Neural cell (in vitro differentiated cells): ENCODE data around the gene ZNF516. TPM values are rescaled to one million over a fixed set of nuclear protein-coding genes. Genes with fewer than 3 reads are reported as not detected.

Experiments used
- H2AFZ ChIP-seq: fragments of 200-600, 300-800 bp; sonication (generic), shearing (Covaris generic); 2 replicates; pipeline ENCODE4 v1.6.0; 2014; ENCODE audit warnings: low read depth, mild to moderate bottlenecking, antibody characterized with exemption, low read length, moderate library complexity
- H3F3A ChIP-seq: fragments of 200-600 bp; shearing (Covaris generic); 2 replicates; pipeline ENCODE4 v1.6.1; 2016; ENCODE audit warnings: mild to moderate bottlenecking, moderate library complexity, mixed read lengths, antibody characterized with exemption, low read length; ENCODE audit not compliant: insufficient read depth, poor library complexity, severe bottlenecking
- H3K27ac ChIP-seq: fragments of 200-600, 300-800 bp; sonication (generic), shearing (Covaris generic); 2 replicates; pipeline ENCODE4 v1.5.1; 2014; ENCODE audit warnings: mild to moderate bottlenecking, low read length, moderate library complexity
- H3K27me3 ChIP-seq: fragments of 300-800, 200-600 bp; sonication (generic), shearing (Covaris generic); 2 replicates; pipeline ENCODE4 v1.6.0; 2014; ENCODE audit warnings: mild to moderate bottlenecking, low read depth, low read length, moderate library complexity; ENCODE audit not compliant: insufficient read depth
- H3K36me3 ChIP-seq: fragments of 300-800, 200-600 bp; sonication (generic), shearing (Covaris generic); 2 replicates; pipeline ENCODE4 v1.5.1; 2014; ENCODE audit warnings: mild to moderate bottlenecking, antibody characterized with exemption, low read length, moderate library complexity; ENCODE audit not compliant: insufficient read depth
- H3K4me2 ChIP-seq: fragments of 300-800, 200-600 bp; sonication (generic), shearing (Covaris generic); 2 replicates; pipeline ENCODE4 v1.6.0; 2014; ENCODE audit warnings: mild to moderate bottlenecking, low read length
- H3K4me3 ChIP-seq: fragments of 300-800, 200-600 bp; sonication (generic), shearing (Covaris generic); 2 replicates; pipeline ENCODE4 v1.5.1; 2014; ENCODE audit warnings: mild to moderate bottlenecking, low read length, moderate library complexity
- H3K79me2 ChIP-seq: fragments of 200-600 bp; shearing (Covaris generic); replicated peaks from 2 replicates; pipeline ENCODE4 v1.6.0; 2014; ENCODE audit warnings: mild to moderate bottlenecking, low read length, moderate library complexity; ENCODE audit not compliant: insufficient read depth
- H3K9ac ChIP-seq: fragments of 300-800, 200-600 bp; sonication (generic), shearing (Covaris generic); 2 replicates; pipeline ENCODE4 v1.6.1; 2016; ENCODE audit warnings: mild to moderate bottlenecking, low read length, mixed read lengths
- H3K9me2 ChIP-seq: fragments of 200-600 bp; shearing (Covaris generic); 2 replicates; pipeline ENCODE4 v1.6.1; 2016; ENCODE audit warnings: mild to moderate bottlenecking, low read length, mixed read lengths; ENCODE audit not compliant: insufficient read depth
- H3K9me3 ChIP-seq: fragments of 200-600, 300-800 bp; sonication (generic), shearing (Covaris generic); 2 replicates; pipeline ENCODE4 v1.6.1; 2016; ENCODE audit warnings: mild to moderate bottlenecking, mixed run types, low read length, moderate library complexity, mixed read lengths
- H4K20me1 ChIP-seq: fragments of 200-600 bp; shearing (Covaris generic); 2 replicates; pipeline ENCODE4 v1.6.1; 2016; ENCODE audit warnings: mild to moderate bottlenecking, mixed run types; ENCODE audit not compliant: insufficient read depth
- EP300 ChIP-seq: fragments of 450-650 bp; conservative IDR thresholded peaks from 2 replicates; pipeline ENCODE4 v1.6.1; 2014; ENCODE audit warnings: antibody characterized with exemption, mild to moderate bottlenecking, moderate library complexity; ENCODE audit not compliant: poor library complexity, severe bottlenecking
- EZH2 ChIP-seq: fragments of 200-600, 300-800 bp; shearing (Covaris generic), sonication (generic); IDR thresholded peaks from 2 replicates; pipeline ENCODE4 v1.6.1; 2014; ENCODE audit warnings: antibody characterized with exemption, low read length, borderline replicate concordance, mild to moderate bottlenecking; ENCODE audit not compliant: insufficient read depth, poor library complexity, severe bottlenecking
- MXI1 ChIP-seq: fragments of 450-650 bp; conservative IDR thresholded peaks from 2 replicates; pipeline ENCODE4 v1.6.1; 2014; ENCODE audit warnings: antibody characterized with exemption, mild to moderate bottlenecking; ENCODE audit not compliant: poor library complexity, severe bottlenecking
- POLR2AphosphoS5 ChIP-seq: IDR thresholded peaks from 2 replicates; pipeline ENCODE4 v1.6.1; 2012
- RAD21 ChIP-seq: fragments of 450-650 bp; conservative IDR thresholded peaks from 2 replicates; pipeline ENCODE4 v1.6.1; 2014; ENCODE audit warnings: antibody characterized with exemption, mild to moderate bottlenecking, moderate library complexity
- SMC3 ChIP-seq: fragments of 450-650 bp; conservative IDR thresholded peaks from 2 replicates; pipeline ENCODE4 v1.6.1; 2014; ENCODE audit warnings: antibody characterized with exemption, mild to moderate bottlenecking, moderate library complexity; ENCODE audit not compliant: poor library complexity
- TAF1 ChIP-seq: IDR thresholded peaks from 2 replicates; pipeline ENCODE4 v1.6.1; 2012; ENCODE audit warnings: low read depth
- polyA plus RNA-seq: library from polyadenylated mRNA; depleted of rRNA; stranded (reverse); fragments of >200 nt; gene quantifications from 2 replicates; pipeline ENCODE4 v1.2.3, GENCODE V29; 2014
- TF ChIP-seq, protein P1 (sequence below): fragments of 450-650 bp; IDR thresholded peaks from 2 replicates; pipeline ENCODE4 v1.5.1; 2014; ENCODE audit warnings: antibody characterized with exemption, mild to moderate bottlenecking, moderate library complexity; ENCODE audit not compliant: poor library complexity, severe bottlenecking
- TF ChIP-seq, protein P2 (sequence below): IDR thresholded peaks from 2 replicates; pipeline ENCODE4 v1.6.1; 2012; ENCODE audit warnings: borderline replicate concordance

ZNF516 gene
- polyA plus RNA-seq, 1 donor from 2014 or later = 11.5 TPM

DNA sequence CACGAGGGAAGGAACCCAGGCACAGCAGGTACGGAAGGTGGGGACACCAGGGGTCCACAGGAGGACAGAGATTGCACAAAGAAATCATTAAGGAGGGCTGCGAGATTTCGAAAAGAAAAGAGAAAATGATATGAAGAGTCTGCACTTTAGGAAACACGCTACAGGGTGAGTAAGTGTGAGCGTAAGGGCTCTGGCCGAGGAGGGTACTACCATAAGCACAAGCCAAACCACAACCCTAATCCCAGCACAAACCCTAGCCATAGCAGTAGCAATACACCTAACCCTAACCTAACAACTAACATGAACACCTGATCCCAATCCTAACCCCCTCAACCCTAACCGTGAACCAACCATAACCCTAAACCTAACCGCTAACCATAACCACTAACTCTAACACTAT is 104.0 kb downstream of the ZNF516 start:
- Histone ChIP-seq H3F3A (no peaks in the 10 kb centered on the region), H3K27ac (no peak overlapping the region), H3K9me2 (no peaks in the 10 kb centered on the region), H3K9me3 (peaks cover 8% of the 10 kb centered on the region), H3K4me2 (no peak overlapping the region), H3K27me3 (no peaks in the 10 kb centered on the region), H4K20me1 (no peaks in the 10 kb centered on the region), H3K79me2 (peaks cover 55% of the 10 kb centered on the region), H3K4me3 (no peak overlapping the region), H2AFZ (no peak overlapping the region), H3K9ac (no peak overlapping the region), H3K36me3 (no peaks in the 10 kb centered on the region)
- TF ChIP-seq TAF1 (no peak), EP300 (no peak), POLR2AphosphoS5 (no peak), MXI1 (no peak)

DNA sequence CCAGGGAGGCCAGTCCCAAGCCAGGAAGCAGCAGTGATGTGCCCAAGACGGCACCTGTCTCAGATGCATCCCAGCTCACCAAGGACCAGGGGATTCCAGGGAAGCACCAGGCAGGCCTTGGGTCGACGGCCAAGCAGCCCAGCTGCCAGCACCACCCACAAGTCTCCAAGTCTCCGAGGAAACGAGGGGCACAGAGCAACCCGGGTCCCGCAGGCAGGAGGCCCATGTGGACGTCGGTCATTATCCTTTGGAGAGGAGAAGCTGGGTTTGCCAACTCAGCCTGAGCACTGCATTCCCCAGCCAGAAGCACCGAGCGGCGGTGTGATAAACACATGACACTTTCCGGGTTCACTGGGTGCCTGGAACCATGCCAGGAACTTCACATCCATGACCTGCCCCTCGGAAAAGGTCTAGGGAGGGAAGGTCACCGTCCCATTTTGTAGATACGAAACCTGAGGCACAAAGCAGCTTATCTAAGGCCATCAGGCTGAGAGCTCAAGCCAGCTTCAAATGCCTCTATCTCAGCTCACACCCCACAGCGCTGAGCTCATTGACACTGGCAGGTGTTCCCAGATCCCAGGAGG is 104.5 kb downstream of the ZNF516 start:
- Histone ChIP-seq H3K9ac (no peak overlapping the region), H3K9me3 (peaks cover 8% of the 10 kb centered on the region), H3K9me2 (no peaks in the 10 kb centered on the region), H4K20me1 (no peaks in the 10 kb centered on the region), H3K79me2 (peaks cover 54% of the 10 kb centered on the region), H2AFZ (no peak overlapping the region), H3K4me3 (no peak overlapping the region), H3K27me3 (no peaks in the 10 kb centered on the region), H3F3A (no peaks in the 10 kb centered on the region), H3K36me3 (no peaks in the 10 kb centered on the region), H3K4me2 (no peak overlapping the region), H3K27ac (no peak overlapping the region)
- no peak for TF ChIP-seq EP300
- no peak for TF ChIP-seq SMC3
- TF ChIP-seq POLR2AphosphoS5 = no peak
- TF ChIP-seq, protein P1, sequence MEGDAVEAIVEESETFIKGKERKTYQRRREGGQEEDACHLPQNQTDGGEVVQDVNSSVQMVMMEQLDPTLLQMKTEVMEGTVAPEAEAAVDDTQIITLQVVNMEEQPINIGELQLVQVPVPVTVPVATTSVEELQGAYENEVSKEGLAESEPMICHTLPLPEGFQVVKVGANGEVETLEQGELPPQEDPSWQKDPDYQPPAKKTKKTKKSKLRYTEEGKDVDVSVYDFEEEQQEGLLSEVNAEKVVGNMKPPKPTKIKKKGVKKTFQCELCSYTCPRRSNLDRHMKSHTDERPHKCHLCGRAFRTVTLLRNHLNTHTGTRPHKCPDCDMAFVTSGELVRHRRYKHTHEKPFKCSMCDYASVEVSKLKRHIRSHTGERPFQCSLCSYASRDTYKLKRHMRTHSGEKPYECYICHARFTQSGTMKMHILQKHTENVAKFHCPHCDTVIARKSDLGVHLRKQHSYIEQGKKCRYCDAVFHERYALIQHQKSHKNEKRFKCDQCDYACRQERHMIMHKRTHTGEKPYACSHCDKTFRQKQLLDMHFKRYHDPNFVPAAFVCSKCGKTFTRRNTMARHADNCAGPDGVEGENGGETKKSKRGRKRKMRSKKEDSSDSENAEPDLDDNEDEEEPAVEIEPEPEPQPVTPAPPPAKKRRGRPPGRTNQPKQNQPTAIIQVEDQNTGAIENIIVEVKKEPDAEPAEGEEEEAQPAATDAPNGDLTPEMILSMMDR = no peak
- TF ChIP-seq, protein P2, sequence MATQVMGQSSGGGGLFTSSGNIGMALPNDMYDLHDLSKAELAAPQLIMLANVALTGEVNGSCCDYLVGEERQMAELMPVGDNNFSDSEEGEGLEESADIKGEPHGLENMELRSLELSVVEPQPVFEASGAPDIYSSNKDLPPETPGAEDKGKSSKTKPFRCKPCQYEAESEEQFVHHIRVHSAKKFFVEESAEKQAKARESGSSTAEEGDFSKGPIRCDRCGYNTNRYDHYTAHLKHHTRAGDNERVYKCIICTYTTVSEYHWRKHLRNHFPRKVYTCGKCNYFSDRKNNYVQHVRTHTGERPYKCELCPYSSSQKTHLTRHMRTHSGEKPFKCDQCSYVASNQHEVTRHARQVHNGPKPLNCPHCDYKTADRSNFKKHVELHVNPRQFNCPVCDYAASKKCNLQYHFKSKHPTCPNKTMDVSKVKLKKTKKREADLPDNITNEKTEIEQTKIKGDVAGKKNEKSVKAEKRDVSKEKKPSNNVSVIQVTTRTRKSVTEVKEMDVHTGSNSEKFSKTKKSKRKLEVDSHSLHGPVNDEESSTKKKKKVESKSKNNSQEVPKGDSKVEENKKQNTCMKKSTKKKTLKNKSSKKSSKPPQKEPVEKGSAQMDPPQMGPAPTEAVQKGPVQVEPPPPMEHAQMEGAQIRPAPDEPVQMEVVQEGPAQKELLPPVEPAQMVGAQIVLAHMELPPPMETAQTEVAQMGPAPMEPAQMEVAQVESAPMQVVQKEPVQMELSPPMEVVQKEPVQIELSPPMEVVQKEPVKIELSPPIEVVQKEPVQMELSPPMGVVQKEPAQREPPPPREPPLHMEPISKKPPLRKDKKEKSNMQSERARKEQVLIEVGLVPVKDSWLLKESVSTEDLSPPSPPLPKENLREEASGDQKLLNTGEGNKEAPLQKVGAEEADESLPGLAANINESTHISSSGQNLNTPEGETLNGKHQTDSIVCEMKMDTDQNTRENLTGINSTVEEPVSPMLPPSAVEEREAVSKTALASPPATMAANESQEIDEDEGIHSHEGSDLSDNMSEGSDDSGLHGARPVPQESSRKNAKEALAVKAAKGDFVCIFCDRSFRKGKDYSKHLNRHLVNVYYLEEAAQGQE = no peak
- TF ChIP-seq TAF1 = no peak
- TF ChIP-seq EZH2 = no peak

DNA sequence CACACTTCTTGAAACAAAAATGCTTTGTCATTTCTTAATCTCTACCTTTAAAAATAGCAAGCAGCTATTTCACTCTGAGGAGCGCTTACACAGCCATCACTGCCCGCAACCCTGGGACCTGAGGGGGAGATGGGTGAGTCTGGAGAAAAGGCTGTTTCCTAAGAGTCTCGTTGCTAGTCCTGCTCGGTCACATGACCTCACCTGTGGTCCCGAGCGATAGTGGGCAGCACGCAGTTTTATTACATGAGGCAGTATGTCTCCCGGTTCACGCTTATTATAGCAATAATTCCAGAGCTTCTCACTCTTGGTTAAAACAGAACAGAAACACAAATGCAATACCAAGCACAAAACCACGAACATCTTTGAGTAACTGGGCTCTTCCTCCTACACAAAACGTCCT is 105.3 kb downstream of the ZNF516 start:
- Histone ChIP-seq H3K9me3 (peaks cover 8% of the 10 kb centered on the region), H2AFZ (no peak overlapping the region), H3K27ac (no peak overlapping the region), H3K27me3 (no peaks in the 10 kb centered on the region), H3K9ac (no peak overlapping the region), H3K36me3 (no peaks in the 10 kb centered on the region), H4K20me1 (no peaks in the 10 kb centered on the region), H3K9me2 (no peaks in the 10 kb centered on the region), H3K4me3 (no peak overlapping the region), H3K79me2 (peaks cover 46% of the 10 kb centered on the region), H3F3A (no peaks in the 10 kb centered on the region), H3K4me2 (no peak overlapping the region)
- no peak for TF ChIP-seq RAD21
- TF ChIP-seq, protein P2 = no peak
- TF ChIP-seq MXI1 = no peak
- no peak for TF ChIP-seq POLR2AphosphoS5
- TF ChIP-seq, protein P1 = no peak
- TF ChIP-seq EZH2 = no peak
- no peak for TF ChIP-seq EP300
- TF ChIP-seq SMC3 = no peak
- no peak for TF ChIP-seq TAF1
